ENCODE measurements around the gene OLIG1. TPM values are rescaled to one million over a fixed set of nuclear protein-coding genes. Genes with fewer than 3 reads are reported as not detected.

OLIG1 gene
- total and polyA plus RNA-seq, 2 donors (not counting 1 experiment from before 2014, with no cell fraction given), result 0.33 TPM; not detected in 1

DNA sequence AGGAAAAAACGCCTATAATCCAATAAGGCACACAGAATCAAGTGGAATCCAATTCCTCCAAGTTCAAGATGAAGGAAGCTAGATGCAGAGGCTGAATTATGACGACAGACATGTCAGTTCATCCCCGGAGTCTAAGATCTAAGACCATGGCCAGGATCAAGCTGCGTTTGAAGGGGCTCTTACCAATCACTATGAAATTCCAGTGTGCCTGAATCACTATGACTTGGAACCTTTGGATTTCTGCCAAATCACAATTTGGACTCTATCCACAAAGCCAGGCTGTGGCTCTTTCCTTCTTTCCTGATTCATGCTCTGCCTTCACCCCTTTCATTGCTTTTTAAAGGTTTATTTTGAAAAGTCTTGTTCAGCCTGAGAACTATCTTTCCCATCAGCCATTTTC lies 27.1 kb upstream of the OLIG1 start:
- H4K20me1 ChIP-seq (ENCODE audit: control insufficient read depth, insufficient read depth, low read length, poor library complexity, severe bottlenecking), result no peaks in the 10 kb centered on the region
- WGBS (ENCODE audit: insufficient coverage), result 85% methylated on average over 3 of the region's 4 CpGs
- CTCF ChIA-PET, result no interaction called here

DNA sequence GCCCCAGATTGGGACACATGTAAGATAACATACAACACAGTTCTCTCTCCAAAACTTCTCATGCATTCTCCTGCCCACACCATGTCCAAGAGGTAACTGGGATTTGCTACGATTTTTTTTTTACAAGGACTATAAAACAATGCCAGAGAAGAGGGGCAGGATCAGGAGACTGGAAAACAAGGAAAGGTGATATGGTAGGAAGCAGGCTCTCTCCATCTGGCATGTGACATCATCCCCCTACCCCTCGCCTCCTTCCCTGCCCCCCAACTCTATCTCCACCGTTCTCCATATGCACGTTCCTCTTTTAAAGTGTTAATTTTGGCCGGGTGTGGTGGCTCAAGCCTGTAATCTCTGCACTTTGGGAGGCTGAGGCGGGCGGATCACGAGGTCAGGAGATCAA lies 23.5 kb upstream of the OLIG1 start:
- H3K4me2 ChIP-seq (replicated peaks; ENCODE audit: low read depth, low read length, poor library complexity, severe bottlenecking), result no peak overlapping the region
- H3K27ac Mint-ChIP-seq, result no peak overlapping the region
- ChIA-PET CTCF (no interaction called here), POLR2A (no interaction called here)
- 100% methylated on average over 1 of the region's 8 CpGs for WGBS (ENCODE audit: insufficient coverage)
- no peak overlapping the region for H2AFZ ChIP-seq (ENCODE audit: insufficient read depth, low read depth, low read length, poor library complexity, severe bottlenecking)
- H4K20me1 ChIP-seq (ENCODE audit: control insufficient read depth, insufficient read depth, low read length, poor library complexity, severe bottlenecking), result no peaks in the 10 kb centered on the region
- H3K27ac ChIP-seq (ENCODE audit: low read length in 2 of 2), result no peak overlapping the region
- peaks cover 61% of the 10 kb centered on the region for H3K27me3 Mint-ChIP-seq
- H3K9ac ChIP-seq (ENCODE audit: low read length), result no peak overlapping the region
- no peaks in the 10 kb centered on the region for H3K4me1 Mint-ChIP-seq
- no peaks in the 10 kb centered on the region for H3K9me3 ChIP-seq (ENCODE audit: control extremely low read depth in 1 of 3, control insufficient read depth in 2 of 3, insufficient read depth in 1 of 3, low read length in 2 of 3)
- no peaks in the 10 kb centered on the region for H3K9me3 Mint-ChIP-seq (ENCODE audit: insufficient read depth)
- no peaks in the 10 kb centered on the region for H3K4me1 ChIP-seq (ENCODE audit: control insufficient read depth in 2 of 2, insufficient read depth in 2 of 2, low read length in 2 of 2)
- no peak for DNase-seq
- H3K36me3 ChIP-seq (replicated peaks in 1 of 2; ENCODE audit: control extremely low read depth in 1 of 2, control insufficient read depth in 1 of 2, extremely low read depth in 1 of 2, insufficient read depth in 2 of 2, low read length in 1 of 2), result no peaks in the 10 kb centered on the region
- no peak for ATAC-seq (ENCODE audit: low read depth)
- intact Hi-C loops (cut with micrococcal nuclease), result no loop called here
- no peak overlapping the region for H3K4me3 ChIP-seq (ENCODE audit: control extremely low read depth in 1 of 5, extremely low read depth in 1 of 5, insufficient read depth in 1 of 5, low read depth in 2 of 5, low read length in 4 of 5)
- no peak for TF ChIP-seq CTCF (IDR thresholded peaks at IDR 0.05)
- peaks cover 0 to 23% (median 5%) of the 10 kb centered on the region in 4 experiments for H3K27me3 ChIP-seq (replicated peaks in 1 of 4; ENCODE audit: control extremely low read depth in 1 of 4, control insufficient read depth in 3 of 4, insufficient read depth in 4 of 4, low read length in 3 of 4)
- H3K79me2 ChIP-seq (ENCODE audit: control insufficient read depth, insufficient read depth, low read length), result no peaks in the 10 kb centered on the region
- no peak overlapping the region for H3K4me3 Mint-ChIP-seq

More for the DNA sequence above, 27.1 kb upstream of the OLIG1 start:
- Histone ChIP-seq H3K4me3 (ENCODE audit: control extremely low read depth in 1 of 5, extremely low read depth in 1 of 5, insufficient read depth in 1 of 5, low read depth in 2 of 5, low read length in 4 of 5) (no peak overlapping the region), H3K27me3 (replicated peaks in 1 of 4; ENCODE audit: control extremely low read depth in 1 of 4, control insufficient read depth in 3 of 4, insufficient read depth in 4 of 4, low read length in 3 of 4) (peaks cover 0 to 18% (median 6%) of the 10 kb centered on the region in 4 experiments), H3K9ac (ENCODE audit: low read length) (no peak overlapping the region), H3K4me2 (replicated peaks; ENCODE audit: low read depth, low read length, poor library complexity, severe bottlenecking) (no peak overlapping the region), H2AFZ (ENCODE audit: insufficient read depth, low read depth, low read length, poor library complexity, severe bottlenecking) (no peak overlapping the region), H3K9me3 (ENCODE audit: control extremely low read depth in 1 of 3, control insufficient read depth in 2 of 3, insufficient read depth in 1 of 3, low read length in 2 of 3) (peaks cover 0 to 3% (median 0%) of the 10 kb centered on the region in 3 donors), H3K4me1 (ENCODE audit: control insufficient read depth in 2 of 2, insufficient read depth in 2 of 2, low read length in 2 of 2) (no peaks in the 10 kb centered on the region), H3K36me3 (replicated peaks in 1 of 2; ENCODE audit: control extremely low read depth in 1 of 2, control insufficient read depth in 1 of 2, extremely low read depth in 1 of 2, insufficient read depth in 2 of 2, low read length in 1 of 2) (no peaks in the 10 kb centered on the region), H3K79me2 (ENCODE audit: control insufficient read depth, insufficient read depth, low read length) (no peaks in the 10 kb centered on the region), H3K27ac (ENCODE audit: low read length in 2 of 2) (no peak overlapping the region)
- H3K9me3 Mint-ChIP-seq (ENCODE audit: insufficient read depth), result peaks cover 4% of the 10 kb centered on the region
- no peak overlapping the region for H3K27ac Mint-ChIP-seq
- no peaks in the 10 kb centered on the region for H3K4me1 Mint-ChIP-seq
- H3K27me3 Mint-ChIP-seq, result peaks cover 62% of the 10 kb centered on the region
- no peak overlapping the region for H3K4me3 Mint-ChIP-seq
- DNase-seq (no peak), ATAC-seq (ENCODE audit: low read depth) (no peak)
- intact Hi-C loops (cut with micrococcal nuclease), result no loop called here
- no peak for TF ChIP-seq EZH2 (IDR thresholded peaks at IDR 0.05; ENCODE audit: borderline replicate concordance, insufficient read depth, low read depth, low read length, poor library complexity, severe bottlenecking)
- TF ChIP-seq CTCF (IDR thresholded peaks at IDR 0.05), result no peak
- POLR2A ChIA-PET, result no interaction called here

All from B cell (primary cell).